ENCODE data around the gene IL1R1.
"Not testable (repeated sequence)": the region's sequence is repeated elsewhere in the genome, so short reads cannot be mapped to it uniquely, and the experiment has no call there.

IL1R1 gene, protein sequence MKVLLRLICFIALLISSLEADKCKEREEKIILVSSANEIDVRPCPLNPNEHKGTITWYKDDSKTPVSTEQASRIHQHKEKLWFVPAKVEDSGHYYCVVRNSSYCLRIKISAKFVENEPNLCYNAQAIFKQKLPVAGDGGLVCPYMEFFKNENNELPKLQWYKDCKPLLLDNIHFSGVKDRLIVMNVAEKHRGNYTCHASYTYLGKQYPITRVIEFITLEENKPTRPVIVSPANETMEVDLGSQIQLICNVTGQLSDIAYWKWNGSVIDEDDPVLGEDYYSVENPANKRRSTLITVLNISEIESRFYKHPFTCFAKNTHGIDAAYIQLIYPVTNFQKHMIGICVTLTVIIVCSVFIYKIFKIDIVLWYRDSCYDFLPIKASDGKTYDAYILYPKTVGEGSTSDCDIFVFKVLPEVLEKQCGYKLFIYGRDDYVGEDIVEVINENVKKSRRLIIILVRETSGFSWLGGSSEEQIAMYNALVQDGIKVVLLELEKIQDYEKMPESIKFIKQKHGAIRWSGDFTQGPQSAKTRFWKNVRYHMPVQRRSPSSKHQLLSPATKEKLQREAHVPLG

GRCh38 chr2:102141970-102142828 is at the start of gene IL1R1:
IL1R1 (plus strand) TSS chr2:102142746; CDS start chr2:102157725, 14,979 bp downstream.
- no peak for DNase-seq

DNA sequence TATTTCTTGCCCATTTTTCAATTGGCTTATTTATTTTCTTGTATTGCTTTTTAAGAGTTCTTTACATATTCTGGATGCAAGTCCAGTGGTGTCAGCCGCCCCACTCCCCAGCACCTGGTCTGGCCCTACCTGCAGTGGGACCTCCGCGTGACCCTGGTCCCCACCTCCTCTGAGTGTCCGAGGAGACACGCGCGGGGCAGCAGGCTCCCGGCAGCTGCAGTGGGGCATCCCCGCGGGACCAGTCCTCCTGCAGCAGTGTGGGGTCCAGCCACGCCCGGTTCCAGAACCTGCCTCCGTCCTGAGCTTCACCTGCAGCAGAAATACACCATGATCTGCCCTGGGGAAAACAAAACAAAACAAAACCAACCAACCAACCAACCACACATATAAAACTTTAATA is 48.9 kb upstream of the IL1R1 start:
- no peak for DNase-seq

GRCh38 chr2:102094917-102095316 is 47.6 kb upstream of the IL1R1 start:
- DNase-seq = no peak

- DNase-seq = no peak
Observed at GRCh38 chr2:102096103-102096502, 46.4 kb upstream of the IL1R1 start.

GRCh38 chr2:102098756-102099155 is 43.8 kb upstream of the IL1R1 start:
- no peak for DNase-seq

DNA sequence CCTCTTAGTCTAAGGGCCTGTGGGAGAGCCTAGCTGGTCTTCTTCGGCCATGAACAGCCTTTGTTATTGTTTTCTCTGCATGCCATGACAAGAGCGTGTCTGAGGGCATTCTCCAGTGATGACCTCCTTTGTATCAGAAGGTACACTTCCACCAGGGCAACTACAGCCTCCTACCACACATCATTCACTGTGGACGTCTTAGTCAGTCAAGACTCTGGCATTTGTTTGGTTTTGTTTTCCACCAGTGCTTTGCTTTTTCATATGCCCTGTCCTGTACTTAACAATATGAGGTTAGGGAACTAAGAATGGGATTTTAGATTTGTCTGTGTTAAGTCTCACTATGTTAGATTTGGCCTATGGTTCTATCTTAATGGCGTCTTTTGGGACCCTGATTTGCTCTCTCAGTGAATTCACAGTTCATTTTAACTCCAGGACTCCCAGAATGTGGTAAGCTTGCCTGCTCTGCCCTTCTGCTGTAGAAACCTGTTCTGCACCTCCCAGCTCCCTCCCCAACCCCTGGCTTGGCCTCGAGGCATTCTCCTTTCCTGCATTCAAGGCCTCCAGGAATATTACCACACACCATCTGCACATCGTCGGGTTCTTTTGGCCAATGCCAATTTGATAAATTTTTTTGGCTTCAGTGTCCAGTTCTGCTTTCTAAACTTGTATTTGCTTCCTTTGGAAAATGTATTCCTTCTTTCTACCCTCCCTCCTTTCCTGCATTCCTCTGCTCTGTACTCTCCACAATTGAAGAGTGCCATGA is 42.8 kb upstream of the IL1R1 start:
- DNase-seq = no peak

- DNase-seq = no peak
Observed at GRCh38 chr2:102100371-102101096, 42.0 kb upstream of the IL1R1 start.

DNA sequence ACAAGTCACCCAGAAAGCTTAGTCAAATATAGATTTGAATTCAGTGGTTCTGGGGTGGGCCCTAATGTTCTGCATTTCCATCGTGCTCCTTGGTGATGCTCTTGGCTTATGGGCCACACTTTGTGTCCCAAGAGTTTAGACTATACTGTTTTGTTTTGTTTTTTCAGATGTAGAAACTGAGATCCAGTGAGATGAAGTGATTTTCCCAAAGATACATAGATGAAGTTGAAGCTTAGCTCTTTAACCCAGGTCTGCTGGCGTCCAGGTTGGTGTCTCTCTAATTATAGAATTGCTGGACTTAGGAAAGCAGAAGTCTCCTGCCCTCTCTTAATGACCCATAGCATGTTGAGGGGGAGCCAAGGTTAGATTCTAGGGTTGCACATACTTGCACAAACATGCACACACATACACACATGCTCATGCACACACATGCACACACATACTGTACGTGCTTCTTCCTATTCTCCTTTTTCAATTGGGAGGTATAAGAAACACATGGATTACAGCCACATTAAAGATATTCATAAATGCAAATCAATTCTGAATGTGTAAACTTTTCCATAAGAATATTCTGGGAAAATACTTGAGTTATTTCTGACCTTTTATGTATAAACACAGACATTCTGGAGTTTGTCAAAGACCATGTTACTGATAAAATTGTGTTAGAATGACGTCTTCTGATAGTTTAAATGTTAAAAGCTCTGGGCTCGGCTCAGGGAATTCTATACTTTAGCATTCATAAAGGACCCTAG is 41.3 kb upstream of the IL1R1 start:
- DNase-seq = no peak

DNA sequence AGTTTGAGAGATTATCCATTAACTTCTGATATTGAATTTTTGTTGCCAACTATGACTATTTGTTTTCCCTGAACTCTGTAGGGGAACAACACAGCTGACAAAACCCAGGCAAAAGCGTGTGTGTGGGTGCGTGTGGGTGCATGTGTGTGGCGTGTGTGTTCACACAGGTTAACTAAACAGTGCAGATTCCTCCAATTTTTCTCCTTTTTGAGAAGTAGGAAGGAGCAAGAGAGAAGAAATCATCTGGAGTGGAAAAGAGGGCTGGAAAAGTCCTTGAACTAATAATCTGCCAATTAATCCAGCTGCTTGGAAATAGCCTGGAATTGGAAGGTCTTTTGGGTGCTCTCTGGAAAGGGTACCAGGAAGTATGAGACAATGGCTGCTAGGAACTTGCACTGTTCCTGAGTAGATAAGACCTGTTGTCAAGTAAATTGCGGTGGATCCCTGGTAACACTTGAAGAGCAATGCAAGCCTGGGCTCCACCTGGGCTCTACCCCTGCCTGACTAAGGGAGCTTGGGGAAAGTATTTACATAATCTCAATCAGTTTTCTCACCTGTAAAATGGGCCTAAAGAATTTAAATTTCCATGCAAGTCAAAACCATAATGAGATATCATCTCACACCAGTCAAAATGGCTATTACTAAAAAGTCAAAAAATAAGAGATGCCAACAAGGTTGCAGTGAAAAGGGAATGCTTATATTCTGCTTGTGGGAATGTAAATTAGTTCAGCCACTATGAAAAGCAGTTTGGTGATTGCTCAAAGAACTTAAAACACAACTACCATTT is 40.5 kb upstream of the IL1R1 start:
- DNase-seq = no peak

DNA sequence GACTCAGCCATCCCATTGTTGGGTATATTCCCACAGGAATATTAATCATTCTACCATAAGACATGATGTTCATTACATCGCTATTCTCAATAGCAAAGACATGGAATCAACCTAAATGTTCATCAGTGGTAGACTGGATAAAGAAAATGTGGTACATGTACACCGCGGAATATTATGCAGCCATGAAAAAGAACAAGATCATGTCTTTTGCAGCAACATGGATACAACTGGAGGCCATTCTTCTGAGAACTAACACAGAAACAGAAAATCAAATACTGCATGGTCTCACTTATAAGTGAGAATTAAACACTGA is 40.0 kb upstream of the IL1R1 start:
- DNase-seq = not testable (repeated sequence)

GRCh38 chr2:102103284-102103683 is 39.3 kb upstream of the IL1R1 start:
- no peak for DNase-seq

DNA sequence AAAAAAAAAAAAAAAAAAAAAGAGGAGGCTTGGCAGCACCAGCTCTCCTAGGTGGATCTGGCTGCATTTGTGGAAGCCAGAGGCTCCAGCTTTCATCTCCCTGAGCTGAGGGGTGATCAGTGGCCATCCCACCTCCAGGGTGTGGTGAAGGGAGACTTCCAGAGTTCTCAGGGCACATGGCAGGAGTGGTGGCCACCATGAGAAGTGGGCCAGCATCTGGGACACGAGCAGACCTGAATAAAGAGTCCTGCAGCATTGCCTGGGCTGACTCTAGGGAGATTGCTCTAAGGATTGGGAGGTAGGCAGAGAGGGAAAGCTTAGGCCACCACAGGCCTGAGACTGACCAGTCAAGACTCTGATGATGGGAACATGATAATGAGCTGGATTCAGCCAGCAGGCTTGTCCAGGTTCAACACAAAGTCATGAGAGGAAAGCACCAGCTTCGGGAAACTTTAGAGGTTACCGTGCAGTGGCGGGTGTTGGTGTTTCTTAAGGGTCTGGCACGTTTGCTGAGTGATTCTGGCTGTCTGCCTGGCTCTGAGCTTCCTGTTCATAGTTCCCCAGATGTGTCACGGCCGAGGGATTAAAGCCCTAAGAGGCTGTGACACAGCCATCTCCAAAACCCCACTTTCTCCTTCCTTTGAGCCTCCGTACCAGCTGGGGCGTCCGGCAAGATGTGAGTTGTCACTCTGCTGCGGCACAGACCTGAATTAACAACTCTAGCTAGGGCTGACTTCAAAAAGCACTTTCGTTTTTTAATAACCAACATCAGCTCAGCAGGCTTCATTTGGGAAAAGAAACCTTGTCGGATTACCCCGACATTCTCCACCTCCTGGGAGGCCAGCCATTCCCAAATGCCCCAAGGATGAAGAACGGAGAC is 38.3 kb upstream of the IL1R1 start:
- no peak for DNase-seq

DNA sequence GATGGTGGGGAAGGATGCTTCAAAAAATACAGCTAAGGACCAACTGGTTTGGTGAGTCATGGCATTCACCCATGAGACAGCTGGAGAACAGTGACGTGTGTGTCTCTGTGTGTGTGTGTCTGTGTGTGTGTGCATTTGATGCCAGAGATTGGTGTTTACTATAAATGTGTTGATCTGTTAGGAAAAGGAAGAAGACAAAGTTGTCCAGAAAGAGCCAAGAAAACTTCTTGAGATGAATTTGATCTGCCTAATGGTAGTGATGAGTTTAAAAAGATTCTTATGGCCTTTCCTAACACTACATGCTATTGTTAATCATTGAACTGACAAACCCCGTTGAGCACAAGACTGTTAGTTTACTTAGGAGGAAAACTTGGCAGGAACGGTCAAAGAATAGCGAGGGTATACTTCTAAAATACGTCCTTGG is 36.4 kb upstream of the IL1R1 start:
- no peak for DNase-seq

GRCh38 chr2:102106813-102107740 is 35.5 kb upstream of the IL1R1 start:
- DNase-seq = not testable (repeated sequence)

DNA sequence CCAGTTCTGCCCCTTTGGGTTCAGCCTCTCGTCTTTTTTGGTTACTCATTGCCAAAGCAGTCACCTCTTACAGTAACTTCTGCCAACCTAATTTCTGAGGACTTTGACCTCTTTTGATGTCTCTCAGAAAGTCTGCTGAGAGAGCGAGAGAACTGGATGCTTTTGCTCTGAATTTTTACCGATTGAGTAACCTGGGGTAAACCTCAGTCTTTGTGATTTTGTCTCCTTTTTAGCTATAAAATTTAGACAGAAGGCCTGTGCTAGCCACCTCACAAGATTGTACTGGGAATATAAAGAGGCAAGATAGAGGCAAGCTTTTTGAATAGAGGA is 34.8 kb upstream of the IL1R1 start:
- no peak for DNase-seq

DNA sequence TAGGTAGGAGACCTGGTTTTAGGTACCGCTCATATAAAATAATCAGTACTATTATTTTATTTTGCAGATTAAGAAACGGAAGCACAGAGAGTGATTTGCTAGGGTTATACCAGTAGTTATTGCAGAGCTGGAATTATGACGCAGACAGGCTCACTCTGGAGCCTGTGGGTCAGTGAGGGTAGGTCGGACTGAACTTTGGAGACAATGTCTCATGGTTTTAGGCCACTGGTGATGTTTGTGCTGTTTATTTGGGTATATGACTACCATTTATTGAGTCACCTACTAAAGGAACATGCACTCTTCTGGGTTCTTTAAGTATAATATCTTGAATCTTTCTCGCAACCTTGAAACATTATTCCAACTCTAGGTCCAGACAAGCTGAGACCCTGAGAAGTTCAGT is 33.5 kb upstream of the IL1R1 start:
- no peak for DNase-seq

- no peak for DNase-seq
Observed at GRCh38 chr2:102110171-102110570, 32.4 kb upstream of the IL1R1 start.

DNA sequence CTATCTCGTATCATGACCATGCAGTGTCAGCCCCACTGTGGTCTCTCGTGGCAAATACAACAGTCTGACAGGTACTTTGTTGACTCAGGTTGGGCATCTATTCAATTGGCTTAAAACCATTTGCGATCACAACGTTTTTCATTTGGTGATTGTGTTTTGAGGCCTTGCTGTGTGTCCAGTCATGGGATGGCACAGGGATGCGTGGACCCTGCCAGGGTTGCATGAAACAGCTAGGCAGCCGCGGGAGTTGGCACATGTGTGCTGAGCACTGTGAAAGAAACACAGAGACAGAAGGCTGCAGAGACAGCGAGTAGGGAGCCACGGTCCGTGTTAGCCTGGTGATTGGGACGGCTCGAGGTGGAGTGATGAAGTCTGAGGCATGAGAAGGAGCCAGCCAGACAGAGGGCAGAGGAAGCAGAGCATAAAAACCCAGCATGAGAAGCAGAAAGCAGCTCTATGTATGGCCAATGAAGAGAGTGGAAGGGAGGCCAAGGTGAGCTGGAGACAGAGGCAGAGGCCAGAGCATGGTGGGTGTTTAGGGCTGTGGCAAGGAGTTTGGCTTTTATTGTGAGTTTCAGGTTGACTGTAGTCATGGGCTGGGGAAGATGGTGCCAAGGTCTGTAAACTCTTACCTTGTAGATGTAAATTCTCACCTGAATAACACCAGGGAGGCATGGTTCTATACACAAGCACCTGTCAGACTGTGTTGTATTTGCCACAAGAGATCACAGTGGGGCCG is 31.8 kb upstream of the IL1R1 start:
- DNase-seq = no peak
